ENCODE measurements around the gene ABCA3. TPM values are rescaled to one million over a fixed set of nuclear protein-coding genes. Genes with fewer than 3 reads are reported as not detected.

Gene ABCA3
- total RNA-seq, 4 donors from 2014 or later: 7.5 to 27.5 (median 12.3) TPM

- Histone ChIP-seq H3K4me1 (peaks cover 6 to 28% (median 17%) of the 10 kb centered on the region in 3 donors), H3K36me3 (peaks cover 0 to 64% of the 10 kb centered on the region in 2 donors), H3K27ac (no peak within 1 kb of the TSS), H3K4me3 (peak within 1 kb of the TSS in 1 of 2 donors; percentile 38), H3K27me3 (peaks cover 65% of the 10 kb centered on the region), H3K9me3 (no peaks in the 10 kb centered on the region)
- no CpG with 5 or more reads among the region's 64 CpGs for WGBS, 2 donors (ENCODE audit: low coverage in 1 of 2)
- TF ChIP-seq POLR2AphosphoS5 (IDR thresholded peaks at IDR 0.05) (peak; percentile 20), CTCF (IDR thresholded peaks at IDR 0.05) (no peak), EP300 (IDR thresholded peaks at IDR 0.05) (no peak), POLR2A (IDR thresholded peaks at IDR 0.05) (no peak)
- ATAC-seq: peak; percentile 26
Observed at GRCh38 chr16:2236337-2237101, 104.0 kb downstream of the ABCA3 start, which contains the start of gene DNASE1L2. TSS of gene DNASE1L2 (plus strand) at chr16:2236444. CDS start at chr16:2236817, 373 bp downstream.

- Histone ChIP-seq H3K27me3 (peaks cover 65% of the 10 kb centered on the region), H3K27ac (no peak overlapping the region), H3K4me1 (peaks cover 6 to 28% (median 17%) of the 10 kb centered on the region in 3 donors), H3K9me3 (no peaks in the 10 kb centered on the region), H3K4me3 (no peak overlapping the region), H3K36me3 (peaks cover 0 to 66% of the 10 kb centered on the region in 2 donors)
- TF ChIP-seq POLR2AphosphoS5 (IDR thresholded peaks at IDR 0.05) (no peak), EP300 (IDR thresholded peaks at IDR 0.05) (no peak), CTCF (IDR thresholded peaks at IDR 0.05) (no peak), POLR2A (IDR thresholded peaks at IDR 0.05) (no peak)
- 76% methylated on average over 4 of the region's 19 CpGs; no CpG with 5 or more reads in 1 of the 2 donors for WGBS, 2 donors (ENCODE audit: low coverage in 1 of 2)
- no peak for ATAC-seq
Observed at GRCh38 chr16:2235695-2236336, 104.7 kb downstream of the ABCA3 start.

- Histone ChIP-seq H3K27ac (no peak overlapping the region), H3K4me3 (no peak overlapping the region), H3K9me3 (no peaks in the 10 kb centered on the region), H3K27me3 (peaks cover 65% of the 10 kb centered on the region), H3K4me1 (peaks cover 6 to 28% (median 17%) of the 10 kb centered on the region in 3 donors), H3K36me3 (peaks cover 0 to 67% of the 10 kb centered on the region in 2 donors)
- TF ChIP-seq POLR2AphosphoS5 (IDR thresholded peaks at IDR 0.05): no peak
- no peak for TF ChIP-seq POLR2A (IDR thresholded peaks at IDR 0.05)
- no peak for TF ChIP-seq EP300 (IDR thresholded peaks at IDR 0.05)
- TF ChIP-seq CTCF (IDR thresholded peaks at IDR 0.05): no peak
- no CpG with 5 or more reads among the region's 28 CpGs for WGBS, 2 donors (ENCODE audit: low coverage in 1 of 2)
- no peak for ATAC-seq
Observed at GRCh38 chr16:2235234-2235651, 105.3 kb downstream of the ABCA3 start.

- no peaks in the 10 kb centered on the region for H3K9me3 ChIP-seq
- H3K27me3 ChIP-seq: peaks cover 65% of the 10 kb centered on the region
- no CpG with 5 or more reads among the region's 18 CpGs for WGBS, 2 donors (ENCODE audit: low coverage in 1 of 2)
- H3K36me3 ChIP-seq: peaks cover 0 to 67% of the 10 kb centered on the region in 2 donors
- no peak overlapping the region for H3K4me3 ChIP-seq
- H3K27ac ChIP-seq: no peak overlapping the region
- no peak for ATAC-seq
- H3K4me1 ChIP-seq: peaks cover 6 to 28% (median 17%) of the 10 kb centered on the region in 3 donors
- TF ChIP-seq POLR2AphosphoS5 (IDR thresholded peaks at IDR 0.05) (no peak), CTCF (IDR thresholded peaks at IDR 0.05) (no peak), POLR2A (IDR thresholded peaks at IDR 0.05) (no peak)
Observed at GRCh38 chr16:2234813-2235170, 105.7 kb downstream of the ABCA3 start.

Data from gastroesophageal sphincter (tissue), 4 donors.